H1 (cell line): Measurements from ENCODE around the gene NNMT.

Source experiments
- CBX8 ChIP-seq: fragments of 300-800, 300-1000 bp; sonication (generic); IDR thresholded peaks from 2 replicates; pipeline ENCODE4 v1.7.1; 2016; ENCODE audit warnings: low read depth, low read length, borderline replicate concordance
- CREB1 ChIP-seq: IDR thresholded peaks from 2 replicates; pipeline ENCODE4 v1.6.1; 2012; ENCODE audit warnings: inconsistent platforms
- EZH2 ChIP-seq: fragments of 200-600 bp; sonication (generic); IDR thresholded peaks from 2 replicates; pipeline ENCODE4 v1.7.1; 2012; ENCODE audit warnings: low read depth, mild to moderate bottlenecking, moderate library complexity, low read length, inconsistent platforms; ENCODE audit not compliant: severe bottlenecking
- JUN ChIP-seq: IDR thresholded peaks from 2 replicates; pipeline ENCODE4 v1.6.1; 2011; ENCODE audit warnings: low read depth, mild to moderate bottlenecking, improper control_type of control experiment, low read length
- POLR2A ChIP-seq, 2 experiments: IDR thresholded peaks; 1 replicate in 1 of 2; 2 replicates in 1 of 2; pipeline ENCODE4 v1.6.1; 2011; ENCODE audit warnings: low read depth in 2 of 2, low read length in 2 of 2, mild to moderate bottlenecking in 2 of 2; ENCODE audit errors: control extremely low read depth in 1 of 2
- TBP ChIP-seq: IDR thresholded peaks from 2 replicates; pipeline ENCODE4 v1.6.1; 2011; ENCODE audit warnings: low read depth, low read length, improper control_type of control experiment
- TF ChIP-seq, protein P1 (sequence below), 3 experiments: IDR thresholded peaks; 1 replicate in 2 of 3; 2 replicates in 1 of 3; pipeline versions ENCODE4 v1.5.1 to v1.6.1; 2011; ENCODE audit warnings: low read length in 3 of 3, mild to moderate bottlenecking in 3 of 3, inconsistent platforms in 2 of 3, low read depth in 1 of 3, moderate library complexity in 1 of 3; ENCODE audit not compliant: insufficient read depth in 1 of 3; ENCODE audit errors: control extremely low read depth in 1 of 3

DNA sequence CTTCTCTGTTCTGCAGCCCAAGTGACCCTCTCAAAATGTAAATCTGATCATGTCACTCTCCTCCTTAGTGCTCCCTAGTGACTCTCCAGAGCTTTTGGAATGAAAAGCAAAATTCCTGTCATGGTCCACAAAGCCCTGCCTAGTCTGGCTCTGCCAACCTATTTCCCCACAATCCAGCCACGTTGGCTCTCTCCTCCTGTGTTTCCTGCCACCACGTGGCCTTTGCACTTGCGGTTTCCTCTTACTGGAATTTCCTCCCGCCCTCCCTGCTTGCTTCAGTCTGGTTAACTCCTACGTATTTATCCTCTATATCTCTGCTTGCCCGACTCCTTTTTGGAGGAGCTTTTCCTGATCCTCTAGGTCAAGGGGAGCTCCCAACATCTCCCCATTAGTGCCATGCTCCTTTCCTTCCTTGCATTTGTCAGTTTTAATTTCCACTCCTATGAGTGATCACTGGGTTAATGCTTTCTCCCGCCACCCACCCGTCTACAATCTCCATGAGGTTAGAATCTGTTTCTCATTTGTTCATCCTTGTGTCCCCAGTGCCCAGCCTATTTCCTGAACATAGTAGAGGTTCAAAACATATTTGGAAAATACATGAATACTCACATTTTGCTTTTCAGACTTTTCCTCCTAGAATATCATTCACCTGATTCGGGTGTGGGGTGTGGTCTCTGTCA, 11.5 kb downstream of the NNMT start:
- TF ChIP-seq CREB1 (no peak), JUN (no peak), TBP (no peak), CBX8 (no peak), POLR2A (IDR thresholded peaks at IDR 0.05; ENCODE audit: control extremely low read depth in 1 of 2, low read depth in 2 of 2, low read length in 2 of 2) (no peak), EZH2 (no peak)
- TF ChIP-seq, protein P1, sequence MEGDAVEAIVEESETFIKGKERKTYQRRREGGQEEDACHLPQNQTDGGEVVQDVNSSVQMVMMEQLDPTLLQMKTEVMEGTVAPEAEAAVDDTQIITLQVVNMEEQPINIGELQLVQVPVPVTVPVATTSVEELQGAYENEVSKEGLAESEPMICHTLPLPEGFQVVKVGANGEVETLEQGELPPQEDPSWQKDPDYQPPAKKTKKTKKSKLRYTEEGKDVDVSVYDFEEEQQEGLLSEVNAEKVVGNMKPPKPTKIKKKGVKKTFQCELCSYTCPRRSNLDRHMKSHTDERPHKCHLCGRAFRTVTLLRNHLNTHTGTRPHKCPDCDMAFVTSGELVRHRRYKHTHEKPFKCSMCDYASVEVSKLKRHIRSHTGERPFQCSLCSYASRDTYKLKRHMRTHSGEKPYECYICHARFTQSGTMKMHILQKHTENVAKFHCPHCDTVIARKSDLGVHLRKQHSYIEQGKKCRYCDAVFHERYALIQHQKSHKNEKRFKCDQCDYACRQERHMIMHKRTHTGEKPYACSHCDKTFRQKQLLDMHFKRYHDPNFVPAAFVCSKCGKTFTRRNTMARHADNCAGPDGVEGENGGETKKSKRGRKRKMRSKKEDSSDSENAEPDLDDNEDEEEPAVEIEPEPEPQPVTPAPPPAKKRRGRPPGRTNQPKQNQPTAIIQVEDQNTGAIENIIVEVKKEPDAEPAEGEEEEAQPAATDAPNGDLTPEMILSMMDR (IDR thresholded peaks at IDR 0.05; ENCODE audit: control extremely low read depth in 1 of 3, insufficient read depth in 1 of 3, low read depth in 1 of 3, low read length in 3 of 3): no peak
